GM12873 (cell line): ENCODE data around the gene PLA2G7.

Experiments used
- CTCF ChIP-seq: IDR thresholded peaks from 2 replicates; pipeline ENCODE4 v1.5.1; 2012; ENCODE audit warnings: low read depth, mild to moderate bottlenecking, moderate library complexity, low read length, control low read depth; ENCODE audit not compliant: insufficient read depth; ENCODE audit errors: missing control alignments

The PLA2G7 gene

GRCh38 chr6:46699970-46700369 is 35.2 kb downstream of the PLA2G7 start:
- no peak for TF ChIP-seq CTCF

GRCh38 chr6:46690911-46691451 is 44.2 kb downstream of the PLA2G7 start:
- TF ChIP-seq CTCF = no peak

- TF ChIP-seq CTCF = no peak
Observed at GRCh38 chr6:46690141-46690755, 44.9 kb downstream of the PLA2G7 start.

GRCh38 chr6:46689657-46690056 is 45.5 kb downstream of the PLA2G7 start:
- no peak for TF ChIP-seq CTCF

GRCh38 chr6:46688966-46689335 is 46.2 kb downstream of the PLA2G7 start:
- TF ChIP-seq CTCF = no peak

GRCh38 chr6:46688117-46688965 is 46.8 kb downstream of the PLA2G7 start:
- no peak for TF ChIP-seq CTCF

GRCh38 chr6:46687619-46688097 is 47.5 kb downstream of the PLA2G7 start, which contains the start of gene TDRD6:
Gene TDRD6 (plus strand): TSS chr6:46687885. CDS start chr6:46688129, 244 bp downstream.
- TF ChIP-seq CTCF = no peak
